Left renal pelvis (tissue), 4 donors: ENCODE results near the gene GRB10. TPM values are rescaled to one million over a fixed set of nuclear protein-coding genes. Genes with fewer than 3 reads are reported as not detected.

Source experiments
- polyA plus RNA-seq, 4 donors: library from polyadenylated mRNA; unstranded; fragments of 120-200 nt; gene quantifications; one replicate each; pipeline ENCODE4 v1.2.1, GENCODE V29; 2013; ENCODE audit not compliant: insufficient read length in 4 of 4

GRB10 gene
- polyA plus RNA-seq, 4 donors, result 13.6 to 43.4 (median 31.6) TPM

Other genes starting within 250 kb of the GRB10 start
- gene DDC, start 217.5 kb downstream of the GRB10 start, polyA plus RNA-seq, result 10 to 100 TPM in 3 of 4 donors, 1 to 10 TPM in 1; 2.3 to 78.5 (median 64.9) TPM